ENCODE results near the gene AFG1L.

AFG1L gene

GRCh38 chr6:108489699-108490098 lies 194.8 kb downstream of the AFG1L start:
- Histone ChIP-seq H3K4me1 (ENCODE audit: insufficient read depth, low read length) (no peaks in the 10 kb centered on the region), H3K27me3 (ENCODE audit: insufficient read depth, low read length) (no peaks in the 10 kb centered on the region), H3K9me3 (ENCODE audit: insufficient read depth, low read depth, low read length) (no peaks in the 10 kb centered on the region), H3K4me3 (ENCODE audit: low read length) (no peak overlapping the region), H3K36me3 (ENCODE audit: insufficient read depth, low read length) (no peaks in the 10 kb centered on the region), H3K27ac (ENCODE audit: low read depth, low read length) (no peak overlapping the region), H3K9ac (ENCODE audit: low read depth, low read length) (no peak overlapping the region)
- WGBS: 94% methylated on average over 4 of the region's 5 CpGs

GRCh38 chr6:108492131-108492766 lies 197.4 kb downstream of the AFG1L start:
- no peaks in the 10 kb centered on the region for H3K9me3 ChIP-seq (ENCODE audit: insufficient read depth, low read depth, low read length)

GRCh38 chr6:108494434-108494833 lies 199.6 kb downstream of the AFG1L start:
- no peaks in the 10 kb centered on the region for H3K36me3 ChIP-seq (ENCODE audit: insufficient read depth, low read length)
- H3K4me3 ChIP-seq (ENCODE audit: low read length): no peak overlapping the region
- no peaks in the 10 kb centered on the region for H3K9me3 ChIP-seq (ENCODE audit: insufficient read depth, low read depth, low read length)
- WGBS: 92% methylated on average over 1 of the region's 2 CpGs
- no peaks in the 10 kb centered on the region for H3K4me1 ChIP-seq (ENCODE audit: insufficient read depth, low read length)
- no peaks in the 10 kb centered on the region for H3K27me3 ChIP-seq (ENCODE audit: insufficient read depth, low read length)
- no peak overlapping the region for H3K27ac ChIP-seq (ENCODE audit: low read depth, low read length)
- H3K9ac ChIP-seq (ENCODE audit: low read depth, low read length): no peak overlapping the region

More at GRCh38 chr6:108492131-108492766, 197.4 kb downstream of the AFG1L start:
- no peaks in the 10 kb centered on the region for H3K36me3 ChIP-seq (ENCODE audit: insufficient read depth, low read length)
- H3K4me3 ChIP-seq (ENCODE audit: low read length): no peak overlapping the region
- no peaks in the 10 kb centered on the region for H3K27me3 ChIP-seq (ENCODE audit: insufficient read depth, low read length)
- no peaks in the 10 kb centered on the region for H3K4me1 ChIP-seq (ENCODE audit: insufficient read depth, low read length)
- no peak overlapping the region for H3K27ac ChIP-seq (ENCODE audit: low read depth, low read length)
- H3K9ac ChIP-seq (ENCODE audit: low read depth, low read length): no peak overlapping the region

- Histone ChIP-seq H3K27me3 (ENCODE audit: insufficient read depth, low read length) (no peaks in the 10 kb centered on the region), H3K4me1 (ENCODE audit: insufficient read depth, low read length) (no peaks in the 10 kb centered on the region), H3K9ac (ENCODE audit: low read depth, low read length) (no peak overlapping the region), H3K9me3 (ENCODE audit: insufficient read depth, low read depth, low read length) (no peaks in the 10 kb centered on the region), H3K36me3 (ENCODE audit: insufficient read depth, low read length) (no peaks in the 10 kb centered on the region), H3K27ac (ENCODE audit: low read depth, low read length) (no peak overlapping the region), H3K4me3 (ENCODE audit: low read length) (no peak overlapping the region)
- 73% methylated on average over 3 of the region's 3 CpGs for WGBS
These were observed 203.0 kb downstream of the AFG1L start for GRCh38 chr6:108497883-108498282.

GRCh38 chr6:108501559-108501958 lies 206.7 kb downstream of the AFG1L start:
- no peaks in the 10 kb centered on the region for H3K27me3 ChIP-seq (ENCODE audit: insufficient read depth, low read length)
- no peak overlapping the region for H3K27ac ChIP-seq (ENCODE audit: low read depth, low read length)
- 86% methylated on average over 3 of the region's 3 CpGs for WGBS
- H3K4me3 ChIP-seq (ENCODE audit: low read length): no peak overlapping the region
- H3K4me1 ChIP-seq (ENCODE audit: insufficient read depth, low read length): no peaks in the 10 kb centered on the region
- no peaks in the 10 kb centered on the region for H3K9me3 ChIP-seq (ENCODE audit: insufficient read depth, low read depth, low read length)
- H3K9ac ChIP-seq (ENCODE audit: low read depth, low read length): no peak overlapping the region
- H3K36me3 ChIP-seq (ENCODE audit: insufficient read depth, low read length): no peaks in the 10 kb centered on the region

GRCh38 chr6:108502832-108503231 lies 208.0 kb downstream of the AFG1L start:
- Histone ChIP-seq H3K9ac (ENCODE audit: low read depth, low read length) (no peak overlapping the region), H3K27me3 (ENCODE audit: insufficient read depth, low read length) (no peaks in the 10 kb centered on the region)
- 78% methylated on average over 1 of the region's 1 CpG for WGBS

GRCh38 chr6:108507316-108507715 lies 212.5 kb downstream of the AFG1L start:
- Histone ChIP-seq H3K27me3 (ENCODE audit: insufficient read depth, low read length) (no peaks in the 10 kb centered on the region), H3K9me3 (ENCODE audit: insufficient read depth, low read depth, low read length) (peaks cover 3% of the 10 kb centered on the region; the same call in 1 of the 2 replicates), H3K36me3 (ENCODE audit: insufficient read depth, low read length) (no peaks in the 10 kb centered on the region), H3K4me3 (ENCODE audit: low read length) (no peak overlapping the region), H3K27ac (ENCODE audit: low read depth, low read length) (no peak overlapping the region), H3K9ac (ENCODE audit: low read depth, low read length) (no peak overlapping the region), H3K4me1 (ENCODE audit: insufficient read depth, low read length) (no peaks in the 10 kb centered on the region)
- 100% methylated on average over 1 of the region's 2 CpGs for WGBS

More at GRCh38 chr6:108502832-108503231, 208.0 kb downstream of the AFG1L start:
- Histone ChIP-seq H3K4me3 (ENCODE audit: low read length) (no peak overlapping the region), H3K36me3 (ENCODE audit: insufficient read depth, low read length) (no peaks in the 10 kb centered on the region), H3K9me3 (ENCODE audit: insufficient read depth, low read depth, low read length) (no peaks in the 10 kb centered on the region), H3K4me1 (ENCODE audit: insufficient read depth, low read length) (no peaks in the 10 kb centered on the region), H3K27ac (ENCODE audit: low read depth, low read length) (no peak overlapping the region)

GRCh38 chr6:108510461-108511319 lies 215.8 kb downstream of the AFG1L start:
- no peaks in the 10 kb centered on the region for H3K27me3 ChIP-seq (ENCODE audit: insufficient read depth, low read length)
- no peak overlapping the region for H3K9ac ChIP-seq (ENCODE audit: low read depth, low read length)
- WGBS: 89% methylated on average over 5 of the region's 5 CpGs
- H3K9me3 ChIP-seq (ENCODE audit: insufficient read depth, low read depth, low read length): peaks cover 15% of the 10 kb centered on the region
- H3K4me1 ChIP-seq (ENCODE audit: insufficient read depth, low read length): no peaks in the 10 kb centered on the region
- 0 out of 2 replicates have a peak, but pooled peaks cover 4% of the 10 kb centered on the region for H3K36me3 ChIP-seq (ENCODE audit: insufficient read depth, low read length)
- H3K27ac ChIP-seq (ENCODE audit: low read depth, low read length): no peak overlapping the region
- no peak overlapping the region for H3K4me3 ChIP-seq (ENCODE audit: low read length)

- Histone ChIP-seq H3K36me3 (ENCODE audit: insufficient read depth, low read length) (peaks cover 3% of the 10 kb centered on the region; the same call in 1 of the 2 replicates), H3K4me1 (ENCODE audit: insufficient read depth, low read length) (no peaks in the 10 kb centered on the region), H3K27ac (ENCODE audit: low read depth, low read length) (no peak overlapping the region), H3K9ac (ENCODE audit: low read depth, low read length) (no peak overlapping the region), H3K9me3 (ENCODE audit: insufficient read depth, low read depth, low read length) (no peaks in the 10 kb centered on the region), H3K27me3 (ENCODE audit: insufficient read depth, low read length) (no peaks in the 10 kb centered on the region), H3K4me3 (ENCODE audit: low read length) (no peak overlapping the region)
- WGBS: 73% methylated on average over 4 of the region's 5 CpGs
These were observed 224.1 kb downstream of the AFG1L start for GRCh38 chr6:108518714-108519576.

GRCh38 chr6:108521616-108522107 lies 226.8 kb downstream of the AFG1L start:
- no peak overlapping the region for H3K4me3 ChIP-seq (ENCODE audit: low read length)
- no peaks in the 10 kb centered on the region for H3K9me3 ChIP-seq (ENCODE audit: insufficient read depth, low read depth, low read length)
- H3K27me3 ChIP-seq (ENCODE audit: insufficient read depth, low read length): no peaks in the 10 kb centered on the region
- H3K9ac ChIP-seq (ENCODE audit: low read depth, low read length): no peak overlapping the region
- H3K4me1 ChIP-seq (ENCODE audit: insufficient read depth, low read length): peaks cover 12% of the 10 kb centered on the region
- no peak overlapping the region for H3K27ac ChIP-seq (ENCODE audit: low read depth, low read length)
- WGBS: 85% methylated on average over 1 of the region's 1 CpG
- peaks cover 3% of the 10 kb centered on the region; the same call in 1 of the 2 replicates for H3K36me3 ChIP-seq (ENCODE audit: insufficient read depth, low read length)
